GM21825 (cell line): ENCODE measurements around the gene DYSF.

Experiments used
- ATAC-seq: cut with Tn5 transposase; IDR thresholded peaks from one replicate; pipeline ENCODE4 v1.9.1; 2021; ENCODE audit warnings: mild to moderate bottlenecking, moderate library complexity; ENCODE audit not compliant: unreplicated experiment

DYSF gene

GRCh38 chr2:71498261-71498701 is 44.9 kb downstream of the DYSF start:
- no peak for ATAC-seq

- ATAC-seq: no peak
Observed at GRCh38 chr2:71499691-71500090, 46.3 kb downstream of the DYSF start.

GRCh38 chr2:71500426-71501079 is 47.2 kb downstream of the DYSF start:
- no peak for ATAC-seq

- no peak for ATAC-seq
Observed at GRCh38 chr2:71502941-71503738, 49.8 kb downstream of the DYSF start.

- ATAC-seq: no peak
Observed at GRCh38 chr2:71503837-71504236, 50.5 kb downstream of the DYSF start.

- no peak for ATAC-seq
Observed at GRCh38 chr2:71504611-71505010, 51.2 kb downstream of the DYSF start.

- ATAC-seq: no peak
Observed at GRCh38 chr2:71505086-71505769, 51.9 kb downstream of the DYSF start.

- ATAC-seq: no peak
Observed at GRCh38 chr2:71505770-71506140, 52.4 kb downstream of the DYSF start.

- ATAC-seq: no peak
Observed at GRCh38 chr2:71506222-71507153, 53.1 kb downstream of the DYSF start.

GRCh38 chr2:71507476-71507875 is 54.1 kb downstream of the DYSF start:
- ATAC-seq: no peak

GRCh38 chr2:71510196-71510807 is 56.9 kb downstream of the DYSF start:
- ATAC-seq: no peak

- no peak for ATAC-seq
Observed at GRCh38 chr2:71510938-71511337, 57.6 kb downstream of the DYSF start.

- ATAC-seq: no peak
Observed at GRCh38 chr2:71511776-71512175, 58.4 kb downstream of the DYSF start.

GRCh38 chr2:71512386-71512785 is 59.0 kb downstream of the DYSF start:
- no peak for ATAC-seq

- ATAC-seq: no peak
Observed at GRCh38 chr2:71513096-71513495, 59.7 kb downstream of the DYSF start.

GRCh38 chr2:71513721-71514120 is 60.4 kb downstream of the DYSF start:
- ATAC-seq: no peak

- ATAC-seq: no peak
Observed at GRCh38 chr2:71516253-71516888, 63.0 kb downstream of the DYSF start.

GRCh38 chr2:71517851-71518250 is 64.5 kb downstream of the DYSF start:
- ATAC-seq: no peak

- ATAC-seq: no peak
Observed at GRCh38 chr2:71521436-71521950, 68.1 kb downstream of the DYSF start.

GRCh38 chr2:71524476-71524875 is 71.1 kb downstream of the DYSF start:
- ATAC-seq: no peak
